GM12864 (cell line): ENCODE measurements around the gene PRPS1L1.

Experiments used
- DNase-seq: peaks from one replicate; pipeline ENCODE4 v3.0.0-alpha.2; 2011; ENCODE audit warnings: low read depth
- H3K4me3 ChIP-seq: 2 replicates; pipeline ENCODE4 v1.5.1; 2011; ENCODE audit warnings: mild to moderate bottlenecking, low read depth, low read length, control low read depth
- CTCF ChIP-seq: IDR thresholded peaks from 2 replicates; pipeline ENCODE4 v1.5.1; 2011; ENCODE audit warnings: low read depth, mild to moderate bottlenecking, moderate library complexity, low read length, control low read depth, inconsistent platforms; ENCODE audit errors: missing control alignments

Gene PRPS1L1

DNA sequence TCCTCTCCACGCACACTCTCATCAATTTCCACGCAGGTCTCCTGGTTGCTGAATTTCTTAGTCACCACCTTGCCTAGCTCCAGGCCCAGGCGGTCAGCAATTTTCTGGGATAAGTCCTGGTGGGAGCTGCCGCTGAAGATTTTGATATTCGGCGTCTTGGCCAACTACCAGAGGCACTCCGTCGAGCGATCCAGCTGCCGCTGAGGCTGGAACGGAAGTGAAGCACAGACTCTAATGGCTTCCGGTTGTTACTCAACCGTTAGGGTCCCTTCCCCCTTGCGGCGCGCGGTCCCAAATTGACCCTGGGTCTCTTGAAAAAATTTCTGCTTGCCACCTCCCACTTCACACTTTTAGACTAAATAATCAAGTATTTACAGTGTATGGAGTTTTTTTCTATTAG, at the start of gene PRPS1L1:
Gene PRPS1L1, minus strand, starts transcription at position 219 of the 400 bp plus-strand sequence.
- no peak for TF ChIP-seq CTCF
- no peak within 1 kb of the TSS for H3K4me3 ChIP-seq
- no peak for DNase-seq

GRCh38 chr7:18076461-18076860, 48.8 kb upstream of the PRPS1L1 start:
- no peak for DNase-seq
- no peak for TF ChIP-seq CTCF
- no peak overlapping the region for H3K4me3 ChIP-seq

GRCh38 chr7:18068745-18069144, 41.1 kb upstream of the PRPS1L1 start:
- no peak for TF ChIP-seq CTCF
- no peak for DNase-seq
- no peak overlapping the region for H3K4me3 ChIP-seq

DNA sequence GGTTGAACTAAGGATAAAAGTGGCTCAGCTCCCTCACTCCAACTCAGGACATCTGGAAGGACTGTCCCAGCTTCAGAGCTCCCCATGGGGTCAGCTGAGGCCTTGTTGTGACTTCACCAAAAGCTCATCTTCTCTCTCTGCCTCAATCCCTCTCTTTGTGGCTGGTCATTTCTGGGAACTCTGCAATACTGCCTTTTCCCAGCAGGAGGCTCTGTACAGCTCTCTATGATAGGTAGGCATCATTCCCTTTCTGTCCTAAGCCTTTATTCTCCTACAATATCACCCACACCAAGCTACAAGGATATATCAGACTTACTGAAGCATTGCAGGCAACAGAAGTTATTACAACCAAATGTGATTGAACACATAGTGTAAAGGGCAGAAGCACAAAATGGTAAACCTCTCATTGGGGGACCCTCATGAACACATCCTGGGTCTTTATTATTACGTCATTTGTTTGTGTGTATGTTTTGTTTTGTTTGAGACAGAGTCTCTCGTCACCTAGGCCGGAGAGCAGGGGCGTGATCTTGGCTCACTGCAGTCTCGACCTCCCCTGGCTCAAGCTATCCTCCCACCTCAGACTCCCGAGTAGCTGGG, 36.7 kb upstream of the PRPS1L1 start:
- peak; percentile 1 for DNase-seq
- TF ChIP-seq CTCF, result peak; percentile 75
- H3K4me3 ChIP-seq, result no peak overlapping the region

DNA sequence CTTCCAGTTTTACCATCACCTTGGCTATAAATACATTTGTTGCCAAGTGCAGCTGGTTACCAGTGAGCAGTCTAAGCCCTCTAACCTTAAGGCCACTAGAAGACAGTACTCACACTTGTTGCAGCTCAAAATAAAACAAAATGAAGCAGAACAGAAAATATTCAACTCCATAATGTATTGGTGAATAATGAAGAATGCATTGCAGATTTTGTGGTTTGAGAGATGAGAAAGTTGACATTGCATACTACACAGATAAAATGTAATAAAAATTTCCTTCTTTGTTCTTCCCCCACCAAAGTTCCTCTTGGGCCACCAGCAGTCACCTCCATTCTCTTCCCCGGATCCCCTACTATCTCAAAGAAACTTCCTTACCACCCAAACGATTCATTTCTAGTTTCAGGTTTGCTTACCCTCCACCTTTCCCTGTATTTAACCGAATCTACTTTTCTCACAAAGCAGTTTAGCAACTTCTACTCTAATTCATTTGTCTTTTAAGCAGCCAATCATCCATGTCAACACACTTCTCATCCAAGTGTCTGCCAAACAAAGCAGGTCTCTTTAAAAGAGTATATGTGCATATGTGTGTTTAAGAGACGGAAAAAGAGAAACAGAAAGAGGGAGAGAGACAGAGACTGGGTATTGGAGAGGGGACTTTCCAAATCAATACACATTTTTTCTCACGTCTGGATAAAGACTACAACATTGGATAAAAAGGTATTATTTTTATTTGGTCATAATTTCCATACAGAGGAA, 35.7 kb upstream of the PRPS1L1 start:
- TF ChIP-seq CTCF, result no peak
- DNase-seq, result no peak
- H3K4me3 ChIP-seq, result no peak overlapping the region

- no peak overlapping the region for H3K4me3 ChIP-seq
- DNase-seq, result no peak
- TF ChIP-seq CTCF, result no peak
These were observed 31.5 kb upstream of the PRPS1L1 start for GRCh38 chr7:18059171-18059570.

GRCh38 chr7:18053941-18054340, 26.3 kb upstream of the PRPS1L1 start:
- no peak for TF ChIP-seq CTCF
- no peak for DNase-seq
- H3K4me3 ChIP-seq, result no peak overlapping the region
